SK-N-SH (cell line): ENCODE data around the gene MOK. TPM values are rescaled to one million over a fixed set of nuclear protein-coding genes. Genes with fewer than 3 reads are reported as not detected.

Source experiments
- CTCF ChIA-PET: fragments of 300-600, 350-600 bp; formaldehyde crosslinking; extraction: SDS; loops from one replicate; lab custom pipeline; 2021; lab: Yijun Ruan, JAX
- POLR2A ChIA-PET: fragments of 350-600 bp; sonication (Branson Sonifier 250); formaldehyde crosslinking; extraction: SDS; loops from one replicate; lab custom pipeline; 2020; ENCODE audit warnings: antibody characterized with exemption, inconsistent platforms; lab: Yijun Ruan, JAX
- DNase-seq: peaks from one replicate; pipeline ENCODE4 v3.0.0; 2012
- H2AFZ ChIP-seq: fragments of 200-600 bp; sonication (generic); 2 replicates; pipeline ENCODE4 v1.8.1; 2016; ENCODE audit warnings: antibody characterized with exemption, mild to moderate bottlenecking, low read depth
- H3F3A ChIP-seq: fragments of 200-600 bp; sonication (generic); replicated peaks from 2 replicates; pipeline ENCODE3; 2016; ENCODE audit warnings: antibody characterized with exemption, mild to moderate bottlenecking; ENCODE audit not compliant: insufficient read depth
- H3K27ac ChIP-seq, 2 experiments: fragments of 200-500 bp in 1 of 2; fragments of 200-600 bp in 1 of 2; sonication (Bioruptor generic) in 1 of 2; sonication (generic), shearing (Covaris generic) in 1 of 2; 2 replicates each; pipeline versions ENCODE4 v1.5.1 to v1.6.1; 2014 to 2016; ENCODE audit warnings: low read depth in 2 of 2, inconsistent platforms in 1 of 2, low read length in 1 of 2, mild to moderate bottlenecking in 1 of 2, mixed read lengths in 1 of 2
- H3K27me3 ChIP-seq: fragments of 200-600 bp; sonication (generic), shearing (Covaris generic); 2 replicates; pipeline ENCODE4 v1.6.1; 2016; ENCODE audit warnings: mixed run types; ENCODE audit not compliant: insufficient read depth
- H3K36me3 ChIP-seq, 2 experiments: fragments of 200-500 bp in 1 of 2; fragments of 200-600 bp in 1 of 2; sonication (Bioruptor generic) in 1 of 2; sonication (generic) in 1 of 2; replicated peaks in 1 of 2; 2 replicates each; pipeline versions ENCODE3 to v1.5.1; 2014 to 2016; ENCODE audit warnings: low read length in 1 of 2, mild to moderate bottlenecking in 1 of 2; ENCODE audit not compliant: insufficient read depth in 2 of 2, control insufficient read depth in 1 of 2
- H3K4me1 ChIP-seq, 2 experiments: fragments of 200-500 bp in 1 of 2; fragments of 200-600 bp in 1 of 2; sonication (Bioruptor generic) in 1 of 2; sonication (generic), shearing (Covaris generic) in 1 of 2; 2 replicates each; pipeline versions ENCODE4 v1.5.1 to v1.6.1; 2014 to 2016; ENCODE audit warnings: low read depth in 1 of 2, low read length in 1 of 2, mixed run types in 1 of 2; ENCODE audit not compliant: insufficient read depth in 2 of 2, control insufficient read depth in 1 of 2
- H3K4me2 ChIP-seq: fragments of 200-600 bp; sonication (generic), shearing (Covaris generic); 2 replicates; pipeline ENCODE4 v1.6.1; 2017; ENCODE audit warnings: mixed run types
- H3K4me3 ChIP-seq, 2 experiments: fragments of 200-500 bp in 1 of 2; fragments of 200-600 bp in 1 of 2; sonication (Bioruptor generic) in 1 of 2; sonication (generic), shearing (Covaris generic) in 1 of 2; 2 replicates each; pipeline versions ENCODE4 v1.5.1 to v1.8.1; 2014 to 2016; ENCODE audit warnings: low read depth in 2 of 2, inconsistent platforms in 1 of 2, low read length in 1 of 2, mild to moderate bottlenecking in 1 of 2, mixed read lengths in 1 of 2, moderate library complexity in 1 of 2
- H3K79me2 ChIP-seq: fragments of 200-600 bp; sonication (generic); 2 replicates; pipeline ENCODE4 v1.8.1; 2017; ENCODE audit warnings: mild to moderate bottlenecking; ENCODE audit not compliant: insufficient read depth
- H3K9ac ChIP-seq: fragments of 200-600 bp; sonication (generic); 2 replicates; pipeline ENCODE4 v1.6.1; 2017; ENCODE audit warnings: mixed run types
- H3K9me2 ChIP-seq: fragments of 200-600 bp; sonication (generic); 2 replicates; pipeline ENCODE4 v1.6.1; 2017; ENCODE audit warnings: mixed run types
- H3K9me3 ChIP-seq: fragments of 200-600 bp; sonication (generic); 2 replicates; pipeline ENCODE4 v1.6.1; 2017; ENCODE audit warnings: mixed run types, mild to moderate bottlenecking, moderate library complexity
- H4K20me1 ChIP-seq: fragments of 200-600 bp; sonication (generic); 2 replicates; pipeline ENCODE4 v1.6.1; 2017; ENCODE audit warnings: mild to moderate bottlenecking, mixed run types; ENCODE audit not compliant: insufficient read depth
- CHD2 ChIP-seq: fragments of 150-350 bp; IDR thresholded peaks from 2 replicates; pipeline ENCODE4 v1.6.1; 2018; ENCODE audit warnings: low read length; ENCODE audit not compliant: partially characterized antibody
- EP300 ChIP-seq, 2 experiments: IDR thresholded peaks; 2 replicates each; pipeline versions ENCODE4 v1.4.0 to v1.6.1; 2012; ENCODE audit warnings: borderline replicate concordance in 1 of 2, low read depth in 1 of 2, low read length in 1 of 2
- FOXM1 ChIP-seq: IDR thresholded peaks from 2 replicates; pipeline ENCODE4 v1.4.0; 2012; ENCODE audit warnings: low read depth, mild to moderate bottlenecking
- GATA2 ChIP-seq: sonication (generic); formaldehyde crosslinking; IDR thresholded peaks from 2 replicates; pipeline ENCODE4 v1.5.0; 2020; ENCODE audit warnings: mild to moderate bottlenecking, missing genetic modification reagents
- MEF2A ChIP-seq: IDR thresholded peaks from 2 replicates; pipeline ENCODE4 v1.4.0; 2012; ENCODE audit warnings: low read depth, borderline replicate concordance
- MXI1 ChIP-seq: IDR thresholded peaks from 2 replicates; pipeline ENCODE4 v1.6.1; 2012; ENCODE audit warnings: mild to moderate bottlenecking, low read depth, low read length, improper control_type of control experiment
- NRF1 ChIP-seq: IDR thresholded peaks from 2 replicates; pipeline ENCODE4 v1.6.1; 2012; ENCODE audit warnings: low read depth, mild to moderate bottlenecking, low read length
- RCOR1 ChIP-seq: fragments of 150-350 bp; IDR thresholded peaks from 2 replicates; pipeline ENCODE4 v1.6.1; 2017; ENCODE audit warnings: antibody characterized with exemption, low read length
- RXRA ChIP-seq: IDR thresholded peaks from 2 replicates; pipeline ENCODE4 v1.4.0; 2012; ENCODE audit warnings: low read depth, mild to moderate bottlenecking, borderline replicate concordance
- SMC3 ChIP-seq: IDR thresholded peaks from 2 replicates; pipeline ENCODE4 v1.6.1; 2012; ENCODE audit warnings: low read depth, low read length, improper control_type of control experiment
- WGBS: methylation state at CpG from one replicate; pipeline ENCODE4 v1.1.6; 2017; ENCODE audit warnings: low lambda C conversion rate; 5-methylcytosine and 5-hydroxymethylcytosine counted together
- polyA plus RNA-seq, 3 experiments: library from polyadenylated mRNA; depleted of rRNA; stranded (reverse); fragments of >200 nt; gene quantifications; 2 replicates each; pipeline ENCODE4 v1.2.3, GENCODE V29; 2012
- TF ChIP-seq, protein P1 (sequence below): fragments of 150-350 bp; IDR thresholded peaks from 2 replicates; pipeline ENCODE4 v1.6.1; 2017; ENCODE audit warnings: antibody characterized with exemption, low read length, low read depth, borderline replicate concordance

Gene MOK
- polyA plus RNA-seq, 1 of the 3 experiments (the other 2 are of a cell fraction) = 13.3 TPM

DNA sequence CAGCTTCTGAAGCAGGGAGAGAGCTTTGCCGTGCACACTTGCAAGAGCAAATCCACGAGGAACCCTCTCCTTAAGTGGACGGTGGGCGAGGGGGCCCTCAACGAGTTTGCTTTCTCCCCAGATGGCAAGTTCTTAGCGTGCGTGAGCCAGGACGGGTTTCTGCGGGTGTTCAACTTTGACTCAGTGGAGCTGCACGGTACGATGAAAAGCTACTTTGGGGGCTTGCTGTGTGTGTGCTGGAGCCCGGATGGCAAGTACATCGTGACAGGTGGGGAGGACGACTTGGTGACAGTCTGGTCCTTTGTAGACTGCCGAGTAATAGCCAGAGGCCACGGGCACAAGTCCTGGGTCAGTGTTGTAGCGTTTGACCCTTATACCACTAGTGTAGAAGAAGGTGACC lies 96.2 kb downstream of the MOK start:
- Histone ChIP-seq H3K9ac (no peak overlapping the region), H4K20me1 (no peaks in the 10 kb centered on the region), H3K9me3 (no peaks in the 10 kb centered on the region), H3K4me2 (no peak overlapping the region), H3K4me1 (peaks cover 0 to 19% of the 10 kb centered on the region in 2 experiments; a peak in 1 of 4 replicates), H3K27ac (no peak overlapping the region), H3K36me3 (peaks cover 29 to 40% of the 10 kb centered on the region in 2 experiments), H3K4me3 (no peak overlapping the region), H3K79me2 (peaks cover 18% of the 10 kb centered on the region; the same call in 1 of the 2 replicates), H3K9me2 (no peaks in the 10 kb centered on the region), H2AFZ (no peak overlapping the region), H3K27me3 (no peaks in the 10 kb centered on the region), H3F3A (no peaks in the 10 kb centered on the region)
- DNase-seq = no peak
- TF ChIP-seq SMC3 = no peak
- no peak for TF ChIP-seq MEF2A
- no peak for TF ChIP-seq RXRA
- TF ChIP-seq RCOR1 = no peak
- no peak for TF ChIP-seq NRF1
- TF ChIP-seq CHD2 = no peak
- ChIA-PET CTCF (interaction anchor here (0.6 to 1.2 kb wide), 3 partner anchors 69 to 147 kb away, joined by 3 to 4 read pairs (median 4); partner anchors contain the start of gene WDR20), POLR2A (no interaction called here)
- 98% methylated on average over 17 of the region's 17 CpGs for WGBS

DNA sequence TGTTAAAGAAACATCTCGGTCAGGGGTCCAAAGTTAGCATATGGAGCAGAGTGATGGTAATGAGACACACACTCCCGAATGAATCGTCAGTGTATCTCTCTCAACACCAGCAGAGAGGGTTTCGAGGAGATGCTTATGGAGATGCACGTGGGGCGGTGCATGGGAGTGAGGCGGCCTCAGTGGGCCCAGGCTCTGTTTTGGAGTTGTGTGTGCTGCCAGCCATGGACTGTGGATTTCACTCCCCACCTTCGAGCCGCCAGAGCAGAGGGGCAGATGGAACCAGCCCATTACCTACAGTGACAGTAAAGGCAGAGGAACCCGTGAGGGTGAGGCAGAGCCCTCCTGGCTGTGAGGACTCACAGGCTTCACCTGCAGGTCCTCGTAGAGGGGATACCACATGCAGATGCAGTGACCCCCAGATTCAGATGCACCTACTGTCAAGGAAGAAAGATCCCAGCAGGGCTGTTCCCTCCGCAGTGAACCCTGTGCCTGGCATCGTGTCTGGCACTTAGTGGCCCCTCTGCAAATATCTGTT lies 97.1 kb downstream of the MOK start:
- Histone ChIP-seq H3K4me3 (no peak overlapping the region), H3K4me1 (peaks cover 0 to 22% of the 10 kb centered on the region in 2 experiments; a peak in 1 of 4 replicates), H3K27me3 (no peaks in the 10 kb centered on the region), H3F3A (no peaks in the 10 kb centered on the region), H3K9me2 (no peaks in the 10 kb centered on the region), H3K4me2 (no peak overlapping the region), H2AFZ (no peak overlapping the region), H3K9me3 (no peaks in the 10 kb centered on the region), H3K36me3 (peaks cover 34 to 40% of the 10 kb centered on the region in 2 experiments), H3K27ac (no peak overlapping the region), H4K20me1 (no peaks in the 10 kb centered on the region), H3K9ac (no peak overlapping the region), H3K79me2 (peaks cover 19% of the 10 kb centered on the region; the same call in 1 of the 2 replicates)
- WGBS = 96% methylated on average over 9 of the region's 13 CpGs
- ChIA-PET POLR2A (no interaction called here), CTCF (interaction anchor here (1.2 kb wide), 1 partner anchor 68 kb away, joined by 4 read pairs; the partner anchor contains the start of gene WDR20)
- TF ChIP-seq, protein P1, sequence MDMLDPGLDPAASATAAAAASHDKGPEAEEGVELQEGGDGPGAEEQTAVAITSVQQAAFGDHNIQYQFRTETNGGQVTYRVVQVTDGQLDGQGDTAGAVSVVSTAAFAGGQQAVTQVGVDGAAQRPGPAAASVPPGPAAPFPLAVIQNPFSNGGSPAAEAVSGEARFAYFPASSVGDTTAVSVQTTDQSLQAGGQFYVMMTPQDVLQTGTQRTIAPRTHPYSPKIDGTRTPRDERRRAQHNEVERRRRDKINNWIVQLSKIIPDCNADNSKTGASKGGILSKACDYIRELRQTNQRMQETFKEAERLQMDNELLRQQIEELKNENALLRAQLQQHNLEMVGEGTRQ = no peak
- no peak for TF ChIP-seq MEF2A
- no peak for TF ChIP-seq FOXM1
- TF ChIP-seq EP300 (IDR thresholded peaks at IDR 0.05; ENCODE audit: borderline replicate concordance in 1 of 2, low read depth in 1 of 2, low read length in 1 of 2) = no peak
- TF ChIP-seq GATA2 = no peak
- no peak for TF ChIP-seq MXI1
- no peak for DNase-seq
